ENCODE data around the gene DMXL1.

Gene DMXL1

GRCh38 chr5:119257613-119258012 is 186.7 kb downstream of the DMXL1 start:
- no peak overlapping the region for H3K9ac ChIP-seq (ENCODE audit: low read length in 5 of 5)
- peaks cover 0 to 9% (median 1%) of the 10 kb centered on the region in 5 donors for H3K9me3 ChIP-seq (ENCODE audit: control insufficient read depth in 5 of 5, low read length in 5 of 5)
- H3K27me3 ChIP-seq (ENCODE audit: control insufficient read depth in 5 of 5, insufficient read depth in 4 of 5, low read length in 5 of 5) = no peaks in the 10 kb centered on the region
- no peak overlapping the region for H3K27ac ChIP-seq (ENCODE audit: low read depth, low read length)
- H3K36me3 ChIP-seq (ENCODE audit: control insufficient read depth in 5 of 5, insufficient read depth in 5 of 5, low read length in 5 of 5) = no peaks in the 10 kb centered on the region
- H3K4me3 ChIP-seq (ENCODE audit: low read depth in 1 of 5, low read length in 5 of 5) = no peak overlapping the region
- peaks cover 0 to 6% (median 0%) of the 10 kb centered on the region in 5 donors for H3K4me1 ChIP-seq (ENCODE audit: control insufficient read depth in 5 of 5, insufficient read depth in 5 of 5, low read length in 5 of 5)

DNA sequence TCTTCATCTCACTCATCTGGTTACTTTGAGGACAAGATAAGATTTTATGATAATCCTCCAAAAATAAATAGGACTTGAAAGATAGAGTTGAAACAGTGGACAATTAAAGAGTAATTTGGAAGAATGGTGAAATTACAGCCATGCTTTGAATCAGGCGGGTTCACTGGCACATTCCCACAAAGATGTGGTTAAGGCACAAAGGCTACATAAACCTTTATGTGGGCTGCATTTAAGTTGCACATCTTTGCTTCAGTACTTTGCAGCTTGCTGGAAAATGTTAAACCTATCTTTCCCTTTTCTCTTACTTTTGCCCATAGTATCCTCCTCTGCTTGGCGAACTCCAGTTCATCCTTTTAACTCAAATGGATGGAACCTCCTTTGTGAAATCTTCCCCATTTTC is 192.8 kb downstream of the DMXL1 start:
- no peaks in the 10 kb centered on the region for H3K27me3 ChIP-seq (ENCODE audit: control insufficient read depth in 5 of 5, insufficient read depth in 4 of 5, low read length in 5 of 5)
- no peaks in the 10 kb centered on the region for H3K36me3 ChIP-seq (ENCODE audit: control insufficient read depth in 5 of 5, insufficient read depth in 5 of 5, low read length in 5 of 5)
- no peak overlapping the region for H3K9ac ChIP-seq (ENCODE audit: low read length in 5 of 5)
- peaks cover 0 to 10% (median 5%) of the 10 kb centered on the region in 5 donors for H3K9me3 ChIP-seq (ENCODE audit: control insufficient read depth in 5 of 5, low read length in 5 of 5)
- peaks cover 0 to 9% (median 5%) of the 10 kb centered on the region in 5 donors for H3K4me1 ChIP-seq (ENCODE audit: control insufficient read depth in 5 of 5, insufficient read depth in 5 of 5, low read length in 5 of 5)
- H3K27ac ChIP-seq (ENCODE audit: low read depth, low read length) = no peak overlapping the region
- H3K4me3 ChIP-seq (ENCODE audit: low read depth in 1 of 5, low read length in 5 of 5) = no peak overlapping the region

- H3K27me3 ChIP-seq (ENCODE audit: control insufficient read depth in 5 of 5, insufficient read depth in 4 of 5, low read length in 5 of 5) = no peaks in the 10 kb centered on the region
- H3K9ac ChIP-seq (ENCODE audit: low read length in 5 of 5) = no peak overlapping the region
- no peaks in the 10 kb centered on the region for H3K36me3 ChIP-seq (ENCODE audit: control insufficient read depth in 5 of 5, insufficient read depth in 5 of 5, low read length in 5 of 5)
- peaks cover 0 to 10% (median 5%) of the 10 kb centered on the region in 5 donors for H3K9me3 ChIP-seq (ENCODE audit: control insufficient read depth in 5 of 5, low read length in 5 of 5)
- H3K27ac ChIP-seq (ENCODE audit: low read depth, low read length) = no peak overlapping the region
- no peak overlapping the region for H3K4me3 ChIP-seq (ENCODE audit: low read depth in 1 of 5, low read length in 5 of 5)
- H3K4me1 ChIP-seq (ENCODE audit: control insufficient read depth in 5 of 5, insufficient read depth in 5 of 5, low read length in 5 of 5) = peaks cover 0 to 13% (median 6%) of the 10 kb centered on the region in 5 donors
These were observed 193.3 kb downstream of the DMXL1 start for GRCh38 chr5:119264186-119264585.

GRCh38 chr5:119267958-119268386 is 197.1 kb downstream of the DMXL1 start:
- Histone ChIP-seq H3K36me3 (ENCODE audit: control insufficient read depth in 5 of 5, insufficient read depth in 5 of 5, low read length in 5 of 5) (no peaks in the 10 kb centered on the region), H3K4me1 (ENCODE audit: control insufficient read depth in 5 of 5, insufficient read depth in 5 of 5, low read length in 5 of 5) (peaks cover 0 to 49% (median 36%) of the 10 kb centered on the region in 5 donors), H3K4me3 (ENCODE audit: low read depth in 1 of 5, low read length in 5 of 5) (peak overlapping the region; percentile 89 to 99 (median 94)), H3K9ac (ENCODE audit: low read length in 5 of 5) (peak overlapping the region; percentile 69 to 86 (median 80)), H3K27me3 (ENCODE audit: control insufficient read depth in 5 of 5, insufficient read depth in 4 of 5, low read length in 5 of 5) (no peaks in the 10 kb centered on the region), H3K27ac (ENCODE audit: low read depth, low read length) (peak overlapping the region; percentile 92), H3K9me3 (ENCODE audit: control insufficient read depth in 5 of 5, low read length in 5 of 5) (peaks cover 0 to 4% (median 3%) of the 10 kb centered on the region in 5 donors)

- Histone ChIP-seq H3K9me3 (ENCODE audit: control insufficient read depth in 5 of 5, low read length in 5 of 5) (no peaks in the 10 kb centered on the region), H3K27me3 (ENCODE audit: control insufficient read depth in 5 of 5, insufficient read depth in 4 of 5, low read length in 5 of 5) (no peaks in the 10 kb centered on the region), H3K27ac (ENCODE audit: low read depth, low read length) (peak overlapping the region; percentile 92), H3K9ac (ENCODE audit: low read length in 5 of 5) (peak overlapping the region; percentile 80 to 91 (median 89)), H3K4me1 (ENCODE audit: control insufficient read depth in 5 of 5, insufficient read depth in 5 of 5, low read length in 5 of 5) (peaks cover 0 to 55% (median 42%) of the 10 kb centered on the region in 5 donors), H3K4me3 (ENCODE audit: low read depth in 1 of 5, low read length in 5 of 5) (peak overlapping the region; percentile 89 to 99 (median 95)), H3K36me3 (ENCODE audit: control insufficient read depth in 5 of 5, insufficient read depth in 5 of 5, low read length in 5 of 5) (no peaks in the 10 kb centered on the region)
These were observed 197.6 kb downstream of the DMXL1 start for GRCh38 chr5:119268387-119269060.

DNA sequence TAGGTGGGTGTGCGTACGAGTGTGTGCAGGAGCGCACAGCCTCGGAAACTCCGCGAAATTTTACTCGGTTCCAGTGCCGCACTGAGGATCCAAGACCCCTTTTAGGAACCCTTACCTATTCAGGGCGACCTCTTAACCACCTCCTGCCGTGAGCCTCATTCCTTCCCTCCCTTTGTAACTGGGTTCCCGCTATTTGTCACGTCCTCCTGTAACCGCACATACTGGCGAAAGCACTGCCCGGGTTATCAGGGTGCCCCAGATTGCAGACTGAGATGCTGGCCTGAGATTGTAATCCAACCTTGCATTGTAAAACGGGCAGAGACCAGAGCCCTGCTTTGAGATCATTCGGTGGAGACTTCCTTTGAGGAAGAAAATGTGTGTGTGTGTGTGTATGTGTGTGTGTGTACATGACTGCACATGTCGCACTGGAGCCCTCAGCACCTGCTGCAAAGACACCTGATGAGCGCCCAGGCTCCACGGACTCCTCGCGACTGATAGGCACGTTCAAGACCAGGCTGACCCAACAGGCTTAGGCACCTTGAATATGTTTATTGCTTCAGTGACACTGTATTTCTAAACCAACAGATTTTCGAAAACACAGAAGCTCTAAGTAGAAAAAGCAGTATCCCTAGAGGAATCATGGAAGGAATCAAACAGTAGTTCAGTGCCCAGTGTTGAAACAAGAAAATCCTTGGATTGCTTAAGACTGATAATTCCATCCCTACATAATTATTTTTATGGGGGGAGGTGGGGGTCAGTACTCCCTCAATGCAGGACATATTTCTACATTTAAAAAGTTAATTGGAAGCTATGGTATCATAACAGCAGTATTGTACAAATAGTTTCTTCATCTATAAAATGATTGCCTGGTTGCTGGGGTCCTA is 198.4 kb downstream of the DMXL1 start:
- peak overlapping the region; percentile 89 to 99 (median 95) for H3K4me3 ChIP-seq (ENCODE audit: low read depth in 1 of 5, low read length in 5 of 5)
- H3K4me1 ChIP-seq (ENCODE audit: control insufficient read depth in 5 of 5, insufficient read depth in 5 of 5, low read length in 5 of 5) = peaks cover 0 to 62% (median 50%) of the 10 kb centered on the region in 5 donors
- H3K36me3 ChIP-seq (ENCODE audit: control insufficient read depth in 5 of 5, insufficient read depth in 5 of 5, low read length in 5 of 5) = no peaks in the 10 kb centered on the region
- H3K27ac ChIP-seq (ENCODE audit: low read depth, low read length) = peak overlapping the region; percentile 92
- H3K9me3 ChIP-seq (ENCODE audit: control insufficient read depth in 5 of 5, low read length in 5 of 5) = no peaks in the 10 kb centered on the region
- H3K9ac ChIP-seq (ENCODE audit: low read length in 5 of 5) = peak overlapping the region; percentile 75 to 91 (median 89)
- no peaks in the 10 kb centered on the region for H3K27me3 ChIP-seq (ENCODE audit: control insufficient read depth in 5 of 5, insufficient read depth in 4 of 5, low read length in 5 of 5)

- Histone ChIP-seq H3K27ac (ENCODE audit: low read depth, low read length) (peak overlapping the region; percentile 92), H3K4me3 (ENCODE audit: low read depth in 1 of 5, low read length in 5 of 5) (peak overlapping the region in 4 of 5 donors; percentile 89 to 99 (median 96)), H3K27me3 (ENCODE audit: control insufficient read depth in 5 of 5, insufficient read depth in 4 of 5, low read length in 5 of 5) (no peaks in the 10 kb centered on the region), H3K9ac (ENCODE audit: low read length in 5 of 5) (peak overlapping the region in 2 of 5 donors; percentile 89 to 91), H3K36me3 (ENCODE audit: control insufficient read depth in 5 of 5, insufficient read depth in 5 of 5, low read length in 5 of 5) (no peaks in the 10 kb centered on the region), H3K9me3 (ENCODE audit: control insufficient read depth in 5 of 5, low read length in 5 of 5) (no peaks in the 10 kb centered on the region), H3K4me1 (ENCODE audit: control insufficient read depth in 5 of 5, insufficient read depth in 5 of 5, low read length in 5 of 5) (peaks cover 0 to 68% (median 54%) of the 10 kb centered on the region in 5 donors)
These were observed 199.3 kb downstream of the DMXL1 start for GRCh38 chr5:119270121-119270565.

GRCh38 chr5:119270960-119271757 is 200.3 kb downstream of the DMXL1 start:
- H3K36me3 ChIP-seq (ENCODE audit: control insufficient read depth in 5 of 5, insufficient read depth in 5 of 5, low read length in 5 of 5) = no peaks in the 10 kb centered on the region
- H3K27ac ChIP-seq (ENCODE audit: low read depth, low read length) = peak overlapping the region; percentile 92
- peaks cover 0 to 73% (median 54%) of the 10 kb centered on the region in 5 donors for H3K4me1 ChIP-seq (ENCODE audit: control insufficient read depth in 5 of 5, insufficient read depth in 5 of 5, low read length in 5 of 5)
- H3K9me3 ChIP-seq (ENCODE audit: control insufficient read depth in 5 of 5, low read length in 5 of 5) = no peaks in the 10 kb centered on the region
- no peaks in the 10 kb centered on the region for H3K27me3 ChIP-seq (ENCODE audit: control insufficient read depth in 5 of 5, insufficient read depth in 4 of 5, low read length in 5 of 5)
- H3K4me3 ChIP-seq (ENCODE audit: low read depth in 1 of 5, low read length in 5 of 5) = peak overlapping the region in 3 of 5 donors; percentile 1 to 46 (median 18)
- H3K9ac ChIP-seq (ENCODE audit: low read length in 5 of 5) = peak overlapping the region in 2 of 5 donors; percentile 49 to 89
